Uterus (tissue), 2 donors: Measurements from ENCODE around the gene FILIP1L.

Experiments used
- POLR2A ChIP-seq, 2 donors: fragments of 450-650 bp; IDR thresholded peaks; one replicate each; pipeline ENCODE4 v1.6.1; 2016; ENCODE audit warnings: antibody characterized with exemption in 2 of 2, mild to moderate bottlenecking in 1 of 2, moderate library complexity in 1 of 2
- TF ChIP-seq, protein P1 (sequence below), 4 experiments: fragments of 200-600 bp in 2 of 4; fragments of 450-650 bp in 2 of 4; sonication (generic) in 2 of 4; IDR thresholded peaks; one replicate each; pipeline ENCODE4 v1.5.1; 2016 to 2019; ENCODE audit warnings: antibody characterized with exemption in 4 of 4, mild to moderate bottlenecking in 2 of 4, moderate library complexity in 1 of 4

DNA sequence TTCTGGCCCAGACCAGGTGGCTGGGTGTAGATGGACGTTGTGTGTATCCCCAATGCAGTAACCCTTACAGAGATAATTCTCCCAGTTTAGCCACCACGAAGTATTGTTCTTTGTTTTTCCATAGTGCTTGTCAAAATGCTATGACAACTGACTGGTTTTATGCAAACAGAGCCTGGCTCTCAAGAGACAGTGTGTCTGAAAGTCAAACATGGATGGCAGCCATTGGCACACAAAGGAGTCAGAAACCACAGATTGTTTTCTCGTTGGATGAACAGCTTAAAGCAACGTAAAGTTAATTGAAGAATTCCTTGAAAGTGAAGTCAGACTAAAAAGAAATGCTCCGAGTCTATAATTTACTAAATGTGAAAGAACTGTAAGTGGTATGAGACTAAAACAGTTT lies 91.2 kb downstream of the FILIP1L start:
- TF ChIP-seq, protein P1, sequence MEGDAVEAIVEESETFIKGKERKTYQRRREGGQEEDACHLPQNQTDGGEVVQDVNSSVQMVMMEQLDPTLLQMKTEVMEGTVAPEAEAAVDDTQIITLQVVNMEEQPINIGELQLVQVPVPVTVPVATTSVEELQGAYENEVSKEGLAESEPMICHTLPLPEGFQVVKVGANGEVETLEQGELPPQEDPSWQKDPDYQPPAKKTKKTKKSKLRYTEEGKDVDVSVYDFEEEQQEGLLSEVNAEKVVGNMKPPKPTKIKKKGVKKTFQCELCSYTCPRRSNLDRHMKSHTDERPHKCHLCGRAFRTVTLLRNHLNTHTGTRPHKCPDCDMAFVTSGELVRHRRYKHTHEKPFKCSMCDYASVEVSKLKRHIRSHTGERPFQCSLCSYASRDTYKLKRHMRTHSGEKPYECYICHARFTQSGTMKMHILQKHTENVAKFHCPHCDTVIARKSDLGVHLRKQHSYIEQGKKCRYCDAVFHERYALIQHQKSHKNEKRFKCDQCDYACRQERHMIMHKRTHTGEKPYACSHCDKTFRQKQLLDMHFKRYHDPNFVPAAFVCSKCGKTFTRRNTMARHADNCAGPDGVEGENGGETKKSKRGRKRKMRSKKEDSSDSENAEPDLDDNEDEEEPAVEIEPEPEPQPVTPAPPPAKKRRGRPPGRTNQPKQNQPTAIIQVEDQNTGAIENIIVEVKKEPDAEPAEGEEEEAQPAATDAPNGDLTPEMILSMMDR (IDR thresholded peaks at IDR 0.05) = no peak
- no peak for TF ChIP-seq POLR2A (IDR thresholded peaks at IDR 0.05)
